Measurements from ENCODE around the gene FTO.

FTO gene

DNA sequence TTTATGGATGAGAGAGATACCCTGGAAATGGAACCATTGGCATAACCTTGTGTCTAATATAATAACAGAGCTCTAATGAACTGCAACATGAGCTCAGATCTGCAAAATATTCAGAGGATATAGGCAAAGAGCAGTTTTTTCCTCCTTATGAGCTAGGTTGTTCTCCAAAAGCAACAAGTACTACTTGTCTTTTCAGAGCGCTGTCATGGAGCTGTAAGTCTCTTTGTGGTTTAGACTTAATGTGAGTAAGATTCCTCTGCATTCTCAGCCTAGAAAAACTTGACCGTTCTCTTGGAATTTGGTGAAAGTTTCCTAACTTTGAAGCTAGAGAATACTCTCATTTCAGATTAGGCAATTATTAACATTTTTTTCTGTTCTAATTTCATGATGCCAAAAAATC, 85.2 kb downstream of the FTO start:
- TF ChIP-seq, protein P1, sequence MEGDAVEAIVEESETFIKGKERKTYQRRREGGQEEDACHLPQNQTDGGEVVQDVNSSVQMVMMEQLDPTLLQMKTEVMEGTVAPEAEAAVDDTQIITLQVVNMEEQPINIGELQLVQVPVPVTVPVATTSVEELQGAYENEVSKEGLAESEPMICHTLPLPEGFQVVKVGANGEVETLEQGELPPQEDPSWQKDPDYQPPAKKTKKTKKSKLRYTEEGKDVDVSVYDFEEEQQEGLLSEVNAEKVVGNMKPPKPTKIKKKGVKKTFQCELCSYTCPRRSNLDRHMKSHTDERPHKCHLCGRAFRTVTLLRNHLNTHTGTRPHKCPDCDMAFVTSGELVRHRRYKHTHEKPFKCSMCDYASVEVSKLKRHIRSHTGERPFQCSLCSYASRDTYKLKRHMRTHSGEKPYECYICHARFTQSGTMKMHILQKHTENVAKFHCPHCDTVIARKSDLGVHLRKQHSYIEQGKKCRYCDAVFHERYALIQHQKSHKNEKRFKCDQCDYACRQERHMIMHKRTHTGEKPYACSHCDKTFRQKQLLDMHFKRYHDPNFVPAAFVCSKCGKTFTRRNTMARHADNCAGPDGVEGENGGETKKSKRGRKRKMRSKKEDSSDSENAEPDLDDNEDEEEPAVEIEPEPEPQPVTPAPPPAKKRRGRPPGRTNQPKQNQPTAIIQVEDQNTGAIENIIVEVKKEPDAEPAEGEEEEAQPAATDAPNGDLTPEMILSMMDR (IDR thresholded peaks at IDR 0.05; ENCODE audit: borderline replicate concordance, insufficient read depth, low read depth, low read length): no peak
- H3K4me3 ChIP-seq (ENCODE audit: low read depth, low read length): no peak overlapping the region

DNA sequence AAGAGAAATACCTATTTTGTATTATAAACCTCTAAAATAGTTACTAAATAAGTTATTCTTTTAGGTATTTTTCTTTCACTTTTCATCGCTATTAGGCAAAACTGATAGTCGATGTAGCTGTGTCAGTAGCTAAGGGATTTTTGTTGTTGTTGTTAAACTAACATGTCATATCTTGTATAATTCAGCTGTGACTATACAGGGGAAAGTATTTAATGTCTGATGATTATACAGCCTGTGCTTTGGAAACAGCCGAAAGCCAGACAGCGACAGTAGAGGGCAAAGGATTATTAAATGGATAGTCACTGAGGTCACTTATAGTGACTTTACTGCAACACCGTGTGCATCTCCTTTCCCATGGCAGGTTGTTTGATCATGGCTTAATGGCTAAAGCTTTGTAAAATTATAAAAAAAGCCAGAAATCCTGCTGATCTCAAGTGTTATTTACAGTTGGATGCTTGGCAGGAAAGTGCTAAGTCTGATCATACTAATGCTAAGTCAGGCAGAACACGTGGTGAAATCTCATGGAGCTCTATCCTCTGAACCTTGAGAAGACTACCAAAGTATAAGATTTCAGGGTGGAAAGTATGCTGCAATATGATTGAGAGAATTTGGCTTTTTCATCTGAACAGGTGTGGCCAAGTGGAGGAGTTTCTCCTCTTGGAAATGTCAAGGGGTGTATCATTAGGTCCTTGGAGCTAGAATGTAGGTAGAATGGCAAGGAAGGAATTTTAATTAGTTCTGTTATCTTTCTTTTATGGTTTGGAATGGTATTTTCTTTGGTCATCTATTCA, 88.4 kb downstream of the FTO start:
- no peak overlapping the region for H3K4me3 ChIP-seq (ENCODE audit: low read depth, low read length)
- TF ChIP-seq, protein P1 (IDR thresholded peaks at IDR 0.05; ENCODE audit: borderline replicate concordance, insufficient read depth, low read depth, low read length): no peak

DNA sequence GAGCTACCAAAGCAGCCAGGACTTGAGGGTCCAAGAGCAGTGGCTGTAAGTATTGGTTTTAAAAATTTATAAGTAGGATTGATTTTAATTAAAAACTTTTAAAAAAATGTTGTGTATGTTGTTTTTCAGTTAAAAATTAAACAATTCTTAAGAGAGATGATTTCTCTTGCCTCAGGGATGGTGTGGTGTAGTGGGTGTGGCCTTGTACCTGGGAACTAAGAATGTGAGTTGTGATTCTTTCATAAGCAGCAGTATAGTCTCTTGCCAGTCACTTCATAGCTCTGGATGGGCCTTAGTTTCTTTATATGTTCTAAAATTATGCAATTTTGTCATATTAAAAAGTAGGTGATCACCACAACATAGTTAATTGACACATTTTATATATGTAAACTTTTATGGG, 99.5 kb downstream of the FTO start:
- no peak overlapping the region for H3K4me3 ChIP-seq (ENCODE audit: low read depth, low read length)
- TF ChIP-seq, protein P1 (IDR thresholded peaks at IDR 0.05; ENCODE audit: borderline replicate concordance, insufficient read depth, low read depth, low read length): no peak

GRCh38 chr16:53803998-53804397, 100.0 kb downstream of the FTO start:
- no peak overlapping the region for H3K4me3 ChIP-seq (ENCODE audit: low read depth, low read length)
- TF ChIP-seq, protein P1 (IDR thresholded peaks at IDR 0.05; ENCODE audit: borderline replicate concordance, insufficient read depth, low read depth, low read length): no peak

- H3K4me3 ChIP-seq (ENCODE audit: low read depth, low read length): no peak overlapping the region
- TF ChIP-seq, protein P1 (IDR thresholded peaks at IDR 0.05; ENCODE audit: borderline replicate concordance, insufficient read depth, low read depth, low read length): no peak
Measured at GRCh38 chr16:53804467-53804866, 100.5 kb downstream of the FTO start.

- TF ChIP-seq, protein P1 (IDR thresholded peaks at IDR 0.05; ENCODE audit: borderline replicate concordance, insufficient read depth, low read depth, low read length): no peak
- no peak overlapping the region for H3K4me3 ChIP-seq (ENCODE audit: low read depth, low read length)
Measured at GRCh38 chr16:53805113-53805512, 101.2 kb downstream of the FTO start.

GRCh38 chr16:53805752-53806151, 101.8 kb downstream of the FTO start:
- H3K4me3 ChIP-seq (ENCODE audit: low read depth, low read length): no peak overlapping the region
- TF ChIP-seq, protein P1 (IDR thresholded peaks at IDR 0.05; ENCODE audit: borderline replicate concordance, insufficient read depth, low read depth, low read length): no peak

All from GM12875 (cell line).